HCT116 (cell line): ENCODE results near the gene RAB25. TPM values are rescaled to one million over a fixed set of nuclear protein-coding genes. Genes with fewer than 3 reads are reported as not detected.

Experiments used
- ATAC-seq: fragments of 200-7000 bp; cut with Tn5 transposase; 2 replicates; pipeline ENCODE4 v1.9.1; 2020; ENCODE audit warnings: mild to moderate bottlenecking, moderate library complexity
- BruUV-seq: library from RNA; stranded (reverse); fragments of 400-500 nt; replicated peaks from 2 replicates; lab custom pipeline; 2021; lab: Mats Ljungman, UMichigan
- CTCF ChIA-PET: fragments of 300-600 bp; sonication (Branson Sonifier 250); formaldehyde crosslinking; loops from one replicate; lab custom pipeline; 2021; ENCODE audit warnings: antibody characterized with exemption; lab: Charles Lee
- POLR2A ChIA-PET: fragments of 300-600, 350-600 bp; sonication (Branson Sonifier 250); formaldehyde crosslinking; loops from one replicate; lab custom pipeline; 2021; ENCODE audit warnings: antibody characterized with exemption; lab: Charles Lee
- RAD21 ChIA-PET, 2 experiments: fragments of 300-600 bp; sonication (Branson Sonifier 250); formaldehyde crosslinking; loops; one replicate each; lab custom pipeline; 2023; ENCODE audit warnings: low total read pairs in 2 of 2; ENCODE audit not compliant: uncharacterized antibody in 2 of 2, unreplicated experiment in 2 of 2, low non-redundant PET in 1 of 2; lab: Charles Lee
- DNase-seq: peaks from one replicate; pipeline ENCODE4 v3.0.0-alpha.2; 2010; ENCODE audit warnings: low read depth, low spot score
- H2AFZ ChIP-seq: fragments of 200-600 bp; shearing (Covaris generic), sonication (generic); 2 replicates; pipeline ENCODE4 v1.6.1; 2017; ENCODE audit warnings: low read depth, mixed run types, mixed read lengths, antibody characterized with exemption, low read length; ENCODE audit not compliant: poor library complexity, severe bottlenecking
- H3K27ac ChIP-seq: 2 replicates; pipeline ENCODE4 v1.5.1; 2012; ENCODE audit warnings: low read depth, low read length
- H3K27me3 ChIP-seq: fragments of 200-600 bp; sonication (generic); 2 replicates; pipeline ENCODE4 v1.6.1; 2016; ENCODE audit warnings: mixed run types, low read length, mixed read lengths; ENCODE audit not compliant: insufficient read depth
- H3K36me3 ChIP-seq, 2 experiments: fragments of 200-500 bp in 1 of 2; fragments of 200-600 bp in 1 of 2; sonication (Bioruptor generic) in 1 of 2; sonication (generic) in 1 of 2; 2 replicates each; pipeline versions ENCODE4 v1.5.1 to v1.6.1; 2014 to 2016; ENCODE audit warnings: low read length in 2 of 2, inconsistent platforms in 1 of 2, mixed read lengths in 1 of 2, mixed run types in 1 of 2; ENCODE audit not compliant: insufficient read depth in 2 of 2, control insufficient read depth in 1 of 2
- H3K4me1 ChIP-seq, 2 experiments: fragments of 200-600 bp in 1 of 2; sonication (generic) in 1 of 2; 2 replicates each; pipeline versions ENCODE4 v1.5.1 to v1.6.1; 2012 to 2017; ENCODE audit warnings: low read length in 2 of 2, inconsistent platforms in 1 of 2, mild to moderate bottlenecking in 1 of 2, mixed read lengths in 1 of 2, mixed run types in 1 of 2, moderate library complexity in 1 of 2; ENCODE audit not compliant: insufficient read depth in 2 of 2, control insufficient read depth in 1 of 2
- H3K4me2 ChIP-seq: fragments of 200-600 bp; sonication (generic); 2 replicates; pipeline ENCODE4 v1.6.1; 2017; ENCODE audit warnings: mixed run types, low read length, mixed read lengths
- H3K4me3 ChIP-seq, 2 experiments: fragments of 200-600 bp in 1 of 2; sonication (generic) in 1 of 2; replicated peaks in 1 of 2; 2 replicates each; pipeline ENCODE4 v1.5.1; 2011 to 2016; ENCODE audit warnings: low read length in 2 of 2, control low read depth in 1 of 2, low read depth in 1 of 2, mild to moderate bottlenecking in 1 of 2, mixed read lengths in 1 of 2, mixed run types in 1 of 2
- H3K79me2 ChIP-seq: fragments of 200-600 bp; sonication (generic); 2 replicates; pipeline ENCODE4 v1.6.1; 2017; ENCODE audit warnings: mild to moderate bottlenecking, mixed run types, low read length, moderate library complexity, mixed read lengths; ENCODE audit not compliant: insufficient read depth
- H3K9ac ChIP-seq: fragments of 200-600 bp; sonication (generic); 2 replicates; pipeline ENCODE4 v1.6.1; 2016; ENCODE audit warnings: low read length, mixed read lengths
- H3K9me2 ChIP-seq: fragments of 200-600 bp; sonication (generic), shearing (Covaris generic); 2 replicates; pipeline ENCODE4 v1.6.1; 2017; ENCODE audit warnings: mixed run types, mild to moderate bottlenecking, moderate library complexity; ENCODE audit not compliant: insufficient read depth
- H3K9me3 ChIP-seq, 2 experiments: fragments of 200-500 bp in 1 of 2; fragments of 200-600 bp in 1 of 2; sonication (Bioruptor generic) in 1 of 2; sonication (generic) in 1 of 2; 2 replicates each; pipeline ENCODE4 v1.6.1; 2014 to 2017; ENCODE audit warnings: low read length in 2 of 2, mixed read lengths in 2 of 2, inconsistent platforms in 1 of 2, low read depth in 1 of 2, mild to moderate bottlenecking in 1 of 2, mixed run types in 1 of 2, moderate library complexity in 1 of 2; ENCODE audit not compliant: control insufficient read depth in 1 of 2, insufficient read depth in 1 of 2
- H4K20me1 ChIP-seq: fragments of 200-600 bp; sonication (generic), shearing (Covaris generic); 2 replicates; pipeline ENCODE4 v1.6.1; 2017; ENCODE audit warnings: mixed run types, mild to moderate bottlenecking, moderate library complexity; ENCODE audit not compliant: insufficient read depth
- CEBPB ChIP-seq: IDR thresholded peaks from 2 replicates; pipeline ENCODE4 v1.6.1; 2012; ENCODE audit warnings: low read depth
- EGR1 ChIP-seq: IDR thresholded peaks from 2 replicates; pipeline ENCODE4 v1.6.1; 2012; ENCODE audit warnings: low read depth
- ELF1 ChIP-seq: IDR thresholded peaks from 2 replicates; pipeline ENCODE4 v1.6.1; 2012; ENCODE audit warnings: low read depth, borderline replicate concordance
- EZH2 ChIP-seq: fragments of 200-600 bp; sonication (generic); IDR thresholded peaks from 2 replicates; pipeline ENCODE4 v1.6.1; 2017; ENCODE audit warnings: antibody characterized with exemption, mixed run types
- FOSL1 ChIP-seq: IDR thresholded peaks from 2 replicates; pipeline ENCODE4 v1.6.1; 2012; ENCODE audit warnings: low read depth
- JUND ChIP-seq: IDR thresholded peaks from 2 replicates; pipeline ENCODE4 v1.6.1; 2012
- POLR2A ChIP-seq: IDR thresholded peaks from 2 replicates; pipeline ENCODE4 v1.7.0; 2011; ENCODE audit warnings: borderline replicate concordance; ENCODE audit not compliant: insufficient read depth, insufficient read length; ENCODE audit errors: extremely low read depth
- POLR2AphosphoS5 ChIP-seq: IDR thresholded peaks from 2 replicates; pipeline ENCODE4 v1.6.1; 2011; ENCODE audit warnings: mild to moderate bottlenecking, low read depth, low read length, moderate library complexity
- RAD21 ChIP-seq: IDR thresholded peaks from 2 replicates; pipeline ENCODE4 v1.6.1; 2012; ENCODE audit warnings: low read depth, mild to moderate bottlenecking
- SIN3A ChIP-seq: IDR thresholded peaks from 2 replicates; pipeline ENCODE4 v1.6.1; 2012; ENCODE audit warnings: low read depth
- SP1 ChIP-seq: IDR thresholded peaks from 2 replicates; pipeline ENCODE4 v1.6.1; 2012; ENCODE audit warnings: low read depth
- SRF ChIP-seq: IDR thresholded peaks from 2 replicates; pipeline ENCODE4 v1.6.1; 2012; ENCODE audit warnings: low read depth
- TCF7L2 ChIP-seq: IDR thresholded peaks from 2 replicates; pipeline ENCODE4 v1.7.0; 2011; ENCODE audit warnings: borderline replicate concordance, inconsistent platforms; ENCODE audit not compliant: insufficient read depth, insufficient read length; ENCODE audit errors: extremely low read depth
- YY1 ChIP-seq: IDR thresholded peaks from 2 replicates; pipeline ENCODE4 v1.6.1; 2011; ENCODE audit warnings: low read length, low read depth, moderate library complexity, mild to moderate bottlenecking; ENCODE audit not compliant: insufficient replicate concordance; ENCODE audit errors: extremely low read depth
- intact Hi-C: fragments of 100-400 bp; cut with micrococcal nuclease; formaldehyde crosslinking; loops from 2 replicates; pipeline ENCODE4 v1.10.0; 2022
- total RNA-seq: library from RNA; stranded (reverse); gene quantifications from one replicate; pipeline ENCODE4 v1.2.1, GENCODE V29; 2021; ENCODE audit not compliant: unreplicated experiment
- TF ChIP-seq, protein P1 (sequence below): IDR thresholded peaks from 2 replicates; pipeline ENCODE4 v1.6.1; 2011; ENCODE audit warnings: mild to moderate bottlenecking, low read length, moderate library complexity; ENCODE audit not compliant: insufficient replicate concordance; ENCODE audit errors: extremely low read depth
- TF ChIP-seq, protein P2 (sequence below): IDR thresholded peaks from 2 replicates; pipeline ENCODE4 v1.6.1; 2012
- TF ChIP-seq, protein P3 (sequence below), 3 experiments: fragments of 200-600 bp in 1 of 3; sonication (generic) in 1 of 3; IDR thresholded peaks in 2 of 3; conservative IDR thresholded peaks in 1 of 3; 2 replicates each; pipeline ENCODE4 v1.5.1; 2012 to 2017; ENCODE audit warnings: low read depth in 2 of 3, low read length in 2 of 3, antibody characterized with exemption in 1 of 3, borderline replicate concordance in 1 of 3, control low read depth in 1 of 3, mild to moderate bottlenecking in 1 of 3, mixed read lengths in 1 of 3, mixed run types in 1 of 3, moderate library complexity in 1 of 3; ENCODE audit not compliant: insufficient read depth in 1 of 3
- TF ChIP-seq, protein P4 (sequence below): IDR thresholded peaks from 2 replicates; pipeline ENCODE4 v1.6.1; 2012
- TF ChIP-seq, protein P5 (sequence below): IDR thresholded peaks from 2 replicates; pipeline ENCODE4 v1.6.1; 2012; ENCODE audit warnings: low read depth

RAB25 gene
- total RNA-seq, 1 experiment from 2014 or later, result 142 TPM

DNA sequence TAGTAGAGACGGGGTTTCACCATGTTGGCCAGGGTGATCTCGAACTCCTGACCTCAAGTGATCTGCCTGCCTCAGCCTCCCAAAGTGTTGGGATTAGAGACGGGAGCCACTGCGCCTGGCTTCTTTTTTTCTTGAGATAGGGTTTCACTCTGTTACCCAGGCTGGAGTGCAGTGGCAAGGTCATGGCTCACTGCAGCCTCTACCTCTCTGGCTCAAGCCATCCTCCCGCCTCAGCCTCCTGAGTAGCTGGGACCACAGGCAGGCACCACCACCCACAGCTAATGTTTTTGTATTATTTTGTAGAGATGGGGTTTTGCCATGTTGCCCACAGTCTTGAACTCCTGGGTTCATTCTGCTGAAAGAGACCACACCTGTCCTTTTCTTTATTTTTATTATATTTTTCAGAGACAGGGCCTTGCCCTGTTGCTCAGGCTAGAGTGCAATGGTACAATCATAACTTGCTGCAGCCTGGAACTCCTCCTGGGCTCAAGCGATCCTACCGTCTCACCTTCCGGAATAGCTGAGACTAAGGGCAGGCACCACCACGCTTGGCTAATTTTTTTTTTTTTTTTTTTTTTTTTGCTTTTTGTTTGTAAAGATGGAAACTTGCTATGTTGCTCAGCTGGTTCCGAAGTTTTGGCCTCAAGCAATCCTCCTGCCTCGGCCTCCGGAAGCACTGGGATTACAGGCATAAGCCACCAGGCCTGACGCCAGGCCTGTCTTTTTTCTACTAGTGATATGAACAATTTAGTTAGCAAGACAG is 56.6 kb downstream of the RAB25 start:
- Histone ChIP-seq H3K4me3 (peak overlapping the region; percentile 26 to 47), H4K20me1 (peaks cover 4% of the 10 kb centered on the region; the same call in 1 of the 2 replicates), H3K4me1 (peaks cover 78 to 86% of the 10 kb centered on the region in 2 experiments), H3K79me2 (peaks cover 80% of the 10 kb centered on the region), H3K9me2 (no peaks in the 10 kb centered on the region), H3K27ac (peak overlapping the region; percentile 76), H3K27me3 (no peaks in the 10 kb centered on the region), H3K36me3 (peaks cover 0 to 11% of the 10 kb centered on the region in 2 experiments; a peak in 1 of 4 replicates), H3K9ac (peak overlapping the region; percentile 54), H3K9me3 (no peaks in the 10 kb centered on the region), H3K4me2 (peak overlapping the region; percentile 90), H2AFZ (no peak overlapping the region)
- RAD21 ChIA-PET, result no interaction called here
- no peak for ATAC-seq
- POLR2A ChIA-PET, result interaction anchor here (2.6 to 3.1 kb wide), 2 partner anchors 12 to 14 kb away, joined by 10 to 11 read pairs; no protein-coding TSS in a partner anchor
- DNase-seq, result no peak
- intact Hi-C loops, result no loop called here
- CTCF ChIA-PET, result interaction anchor here (0.9 kb wide), 1 partner anchor 21 kb away, joined by 3 read pairs; no protein-coding TSS in a partner anchor
- BruUV-seq, result no TSS peak
- TF ChIP-seq, protein P1, sequence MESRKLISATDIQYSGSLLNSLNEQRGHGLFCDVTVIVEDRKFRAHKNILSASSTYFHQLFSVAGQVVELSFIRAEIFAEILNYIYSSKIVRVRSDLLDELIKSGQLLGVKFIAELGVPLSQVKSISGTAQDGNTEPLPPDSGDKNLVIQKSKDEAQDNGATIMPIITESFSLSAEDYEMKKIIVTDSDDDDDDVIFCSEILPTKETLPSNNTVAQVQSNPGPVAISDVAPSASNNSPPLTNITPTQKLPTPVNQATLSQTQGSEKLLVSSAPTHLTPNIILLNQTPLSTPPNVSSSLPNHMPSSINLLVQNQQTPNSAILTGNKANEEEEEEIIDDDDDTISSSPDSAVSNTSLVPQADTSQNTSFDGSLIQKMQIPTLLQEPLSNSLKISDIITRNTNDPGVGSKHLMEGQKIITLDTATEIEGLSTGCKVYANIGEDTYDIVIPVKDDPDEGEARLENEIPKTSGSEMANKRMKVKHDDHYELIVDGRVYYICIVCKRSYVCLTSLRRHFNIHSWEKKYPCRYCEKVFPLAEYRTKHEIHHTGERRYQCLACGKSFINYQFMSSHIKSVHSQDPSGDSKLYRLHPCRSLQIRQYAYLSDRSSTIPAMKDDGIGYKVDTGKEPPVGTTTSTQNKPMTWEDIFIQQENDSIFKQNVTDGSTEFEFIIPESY, result no peak
- TF ChIP-seq, protein P2, sequence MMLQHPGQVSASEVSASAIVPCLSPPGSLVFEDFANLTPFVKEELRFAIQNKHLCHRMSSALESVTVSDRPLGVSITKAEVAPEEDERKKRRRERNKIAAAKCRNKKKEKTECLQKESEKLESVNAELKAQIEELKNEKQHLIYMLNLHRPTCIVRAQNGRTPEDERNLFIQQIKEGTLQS, result no peak
- no peak for TF ChIP-seq YY1
- TF ChIP-seq, protein P3, sequence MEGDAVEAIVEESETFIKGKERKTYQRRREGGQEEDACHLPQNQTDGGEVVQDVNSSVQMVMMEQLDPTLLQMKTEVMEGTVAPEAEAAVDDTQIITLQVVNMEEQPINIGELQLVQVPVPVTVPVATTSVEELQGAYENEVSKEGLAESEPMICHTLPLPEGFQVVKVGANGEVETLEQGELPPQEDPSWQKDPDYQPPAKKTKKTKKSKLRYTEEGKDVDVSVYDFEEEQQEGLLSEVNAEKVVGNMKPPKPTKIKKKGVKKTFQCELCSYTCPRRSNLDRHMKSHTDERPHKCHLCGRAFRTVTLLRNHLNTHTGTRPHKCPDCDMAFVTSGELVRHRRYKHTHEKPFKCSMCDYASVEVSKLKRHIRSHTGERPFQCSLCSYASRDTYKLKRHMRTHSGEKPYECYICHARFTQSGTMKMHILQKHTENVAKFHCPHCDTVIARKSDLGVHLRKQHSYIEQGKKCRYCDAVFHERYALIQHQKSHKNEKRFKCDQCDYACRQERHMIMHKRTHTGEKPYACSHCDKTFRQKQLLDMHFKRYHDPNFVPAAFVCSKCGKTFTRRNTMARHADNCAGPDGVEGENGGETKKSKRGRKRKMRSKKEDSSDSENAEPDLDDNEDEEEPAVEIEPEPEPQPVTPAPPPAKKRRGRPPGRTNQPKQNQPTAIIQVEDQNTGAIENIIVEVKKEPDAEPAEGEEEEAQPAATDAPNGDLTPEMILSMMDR (IDR thresholded peaks at IDR 0.05 in 2 of 3, conservative IDR thresholded peaks at IDR 0.05 in 1 of 3; ENCODE audit: borderline replicate concordance in 1 of 3, insufficient read depth in 1 of 3, low read depth in 2 of 3, low read length in 2 of 3), result no peak
- TF ChIP-seq ELF1, result no peak
- TF ChIP-seq POLR2A, result no peak
- TF ChIP-seq SIN3A, result no peak
- TF ChIP-seq SRF, result no peak
- TF ChIP-seq CEBPB, result no peak
- TF ChIP-seq FOSL1, result no peak
- TF ChIP-seq EGR1, result no peak
- TF ChIP-seq RAD21, result no peak
- TF ChIP-seq TCF7L2, result no peak
- TF ChIP-seq, protein P4, sequence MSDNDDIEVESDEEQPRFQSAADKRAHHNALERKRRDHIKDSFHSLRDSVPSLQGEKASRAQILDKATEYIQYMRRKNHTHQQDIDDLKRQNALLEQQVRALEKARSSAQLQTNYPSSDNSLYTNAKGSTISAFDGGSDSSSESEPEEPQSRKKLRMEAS, result no peak
- TF ChIP-seq, protein P5, sequence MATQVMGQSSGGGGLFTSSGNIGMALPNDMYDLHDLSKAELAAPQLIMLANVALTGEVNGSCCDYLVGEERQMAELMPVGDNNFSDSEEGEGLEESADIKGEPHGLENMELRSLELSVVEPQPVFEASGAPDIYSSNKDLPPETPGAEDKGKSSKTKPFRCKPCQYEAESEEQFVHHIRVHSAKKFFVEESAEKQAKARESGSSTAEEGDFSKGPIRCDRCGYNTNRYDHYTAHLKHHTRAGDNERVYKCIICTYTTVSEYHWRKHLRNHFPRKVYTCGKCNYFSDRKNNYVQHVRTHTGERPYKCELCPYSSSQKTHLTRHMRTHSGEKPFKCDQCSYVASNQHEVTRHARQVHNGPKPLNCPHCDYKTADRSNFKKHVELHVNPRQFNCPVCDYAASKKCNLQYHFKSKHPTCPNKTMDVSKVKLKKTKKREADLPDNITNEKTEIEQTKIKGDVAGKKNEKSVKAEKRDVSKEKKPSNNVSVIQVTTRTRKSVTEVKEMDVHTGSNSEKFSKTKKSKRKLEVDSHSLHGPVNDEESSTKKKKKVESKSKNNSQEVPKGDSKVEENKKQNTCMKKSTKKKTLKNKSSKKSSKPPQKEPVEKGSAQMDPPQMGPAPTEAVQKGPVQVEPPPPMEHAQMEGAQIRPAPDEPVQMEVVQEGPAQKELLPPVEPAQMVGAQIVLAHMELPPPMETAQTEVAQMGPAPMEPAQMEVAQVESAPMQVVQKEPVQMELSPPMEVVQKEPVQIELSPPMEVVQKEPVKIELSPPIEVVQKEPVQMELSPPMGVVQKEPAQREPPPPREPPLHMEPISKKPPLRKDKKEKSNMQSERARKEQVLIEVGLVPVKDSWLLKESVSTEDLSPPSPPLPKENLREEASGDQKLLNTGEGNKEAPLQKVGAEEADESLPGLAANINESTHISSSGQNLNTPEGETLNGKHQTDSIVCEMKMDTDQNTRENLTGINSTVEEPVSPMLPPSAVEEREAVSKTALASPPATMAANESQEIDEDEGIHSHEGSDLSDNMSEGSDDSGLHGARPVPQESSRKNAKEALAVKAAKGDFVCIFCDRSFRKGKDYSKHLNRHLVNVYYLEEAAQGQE, result no peak
- no peak for TF ChIP-seq SP1
- no peak for TF ChIP-seq POLR2AphosphoS5
- no peak for TF ChIP-seq JUND
- TF ChIP-seq EZH2, result no peak
